Pancreas (tissue), 10 donors: ENCODE results near the gene OSBPL3. TPM values are rescaled to one million over a fixed set of nuclear protein-coding genes. Genes with fewer than 3 reads are reported as not detected.
"Not testable (repeated sequence)": the region's sequence is repeated elsewhere in the genome, so short reads cannot be mapped to it uniquely, and the experiment has no call there.

Source experiments
- ATAC-seq, 4 donors: fragments of 200-7000 bp; cut with Tn5 transposase; one replicate each; pipeline versions ENCODE4 v1.8.0 to v1.9.1; 2020; ENCODE audit warnings: mild to moderate bottlenecking in 4 of 4, moderate library complexity in 4 of 4
- DNase-seq, 6 donors: peaks; one replicate each; pipeline ENCODE4 v3.0.0-alpha.2; 2020
- FAIRE-seq: peaks from 2 replicates; lab custom pipeline; 2012; peaks lifted over from hg19 to GRCh38; lab: Jason Lieb, UNC
- H3K27ac ChIP-seq, 4 donors: fragments of 200-600 bp; sonication (generic); 1 replicate in 3 of 4; 2 replicates in 1 of 4; pipeline versions ENCODE4 v1.5.0 to v1.8.0; 2020
- H3K27me3 ChIP-seq, 4 donors: fragments of 200-600 bp; one replicate each; pipeline ENCODE4 v1.8.0; 2021
- H3K36me3 ChIP-seq, 3 donors: fragments of 200-600 bp; sonication (generic) in 1 of 3; one replicate each; pipeline versions ENCODE4 v1.5.0 to v1.8.0; 2020 to 2021
- H3K4me1 ChIP-seq, 3 donors: fragments of 200-600 bp; one replicate each; pipeline ENCODE4 v1.8.0; 2021
- H3K4me3 ChIP-seq, 4 donors: fragments of 200-600 bp; sonication (generic) in 2 of 4; one replicate each; pipeline versions ENCODE4 v1.5.0 to v1.8.0; 2020 to 2021
- H3K9me3 ChIP-seq, 4 donors: fragments of 200-600 bp; one replicate each; pipeline ENCODE4 v1.8.0; 2021
- CTCF ChIP-seq, 4 donors: fragments of 200-600 bp; sonication (generic) in 3 of 4; IDR thresholded peaks; one replicate each; pipeline versions ENCODE4 v1.5.0 to v1.8.0; 2021; ENCODE audit warnings: antibody characterized with exemption in 4 of 4
- WGBS, 2 donors: extraction: QIAGEN DNeasy Blood & Tissue Kit; methylation state at CpG; one replicate each; pipeline ENCODE4 v1.1.7; 2013; 5-methylcytosine and 5-hydroxymethylcytosine counted together
- intact Hi-C, 3 donors: fragments of 100-400 bp; cut with DNase I; formaldehyde crosslinking; loops; one replicate each; pipeline versions ENCODE4 v1.11.1 to v1.14.2; 2022
- polyA plus RNA-seq, 2 donors: library from polyadenylated mRNA; stranded (reverse); fragments of 200-250 nt; gene quantifications; one replicate each; pipeline ENCODE4 v1.2.3, GENCODE V29; 2013
- total RNA-seq, 6 donors: library from RNA; stranded (reverse); fragmentation: NEBNext Ultra II Directional in 4 of 6; extraction: Animal tissue kit (Norgen Biotek cat#: 25700) in 4 of 6; gene quantifications; one replicate each; pipeline versions ENCODE4 v1.2.1 to v1.2.4, GENCODE V29; 2021 to 2023
- donor health status: healthy with polysubstance abuse.
- donor health status: DM: no; HTN: no; CAD: no; lungs with moderate emphysema.
- donor health status: DM: no; HTN: no; CAD: no.
- donor health status: control.
- donor health status: control.
- donor health status: Bipolar disorder and iron deficiency.
- donor health status: DM: yes; HTN: yes; CAD: no.
- donor health status: DM: no; HTN: no; CAD: no.
- donor health status: DM: no; HTN: no; CAD: no.
- donor health status: DM: yes; HTN: yes; CAD: no.

Gene OSBPL3
- total and polyA plus RNA-seq, 8 donors = 1.5 to 9.5 (median 3.9) TPM

DNA sequence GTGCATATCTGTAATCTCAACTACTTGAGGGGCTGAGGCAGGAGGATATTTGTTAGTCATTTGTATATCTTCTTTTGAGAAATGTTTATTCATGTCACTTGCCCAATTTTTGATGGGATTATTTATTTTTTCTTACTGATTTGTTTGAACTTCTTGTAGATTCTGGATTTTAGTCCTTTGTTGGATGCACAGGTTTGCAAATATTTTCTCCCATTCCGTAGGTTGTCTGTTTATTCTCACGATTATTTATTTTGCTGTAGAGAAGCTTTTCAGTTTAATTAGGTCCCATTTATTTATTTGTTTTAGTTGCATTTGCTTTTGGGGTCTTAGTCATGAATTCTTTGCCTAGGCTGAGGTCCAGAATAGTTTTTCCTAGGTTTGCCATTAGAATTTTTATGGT lies 44.1 kb upstream of the OSBPL3 start:
- H3K9me3 ChIP-seq = no peaks in the 10 kb centered on the region
- TF ChIP-seq CTCF (IDR thresholded peaks at IDR 0.05) = no peak
- H3K27me3 ChIP-seq = no peaks in the 10 kb centered on the region
- no peak overlapping the region for H3K27ac ChIP-seq
- no peaks in the 10 kb centered on the region for H3K4me1 ChIP-seq
- no peak for ATAC-seq
- no peak for FAIRE-seq
- intact Hi-C loops = no loop called here
- H3K4me3 ChIP-seq = no peak overlapping the region
- H3K36me3 ChIP-seq = no peaks in the 10 kb centered on the region
- DNase-seq = no peak
- WGBS, 2 donors = 64 to 69% methylated on average over 2 of the region's 2 CpGs

GRCh38 chr7:25017671-25018070 lies 37.7 kb upstream of the OSBPL3 start:
- H3K4me1 ChIP-seq, H3K27me3 ChIP-seq, H3K4me3 ChIP-seq, H3K36me3 ChIP-seq, DNase-seq, FAIRE-seq, H3K9me3 ChIP-seq, ATAC-seq, H3K27ac ChIP-seq, intact Hi-C loops: not testable (repeated sequence)
- WGBS, 2 donors = 88 to 93% methylated on average over 16 to 18 of the region's 30 CpGs

GRCh38 chr7:25014756-25015155 lies 34.8 kb upstream of the OSBPL3 start:
- no peak for DNase-seq
- no peaks in the 10 kb centered on the region for H3K27me3 ChIP-seq
- no peaks in the 10 kb centered on the region for H3K9me3 ChIP-seq
- no peak for TF ChIP-seq CTCF (IDR thresholded peaks at IDR 0.05)
- no peak for FAIRE-seq
- H3K4me3 ChIP-seq = no peak overlapping the region
- no peaks in the 10 kb centered on the region for H3K4me1 ChIP-seq
- no peak for ATAC-seq
- intact Hi-C loops = no loop called here
- H3K27ac ChIP-seq = no peak overlapping the region
- WGBS, 2 donors = 63 to 69% methylated on average over 2 of the region's 2 CpGs
- H3K36me3 ChIP-seq = no peaks in the 10 kb centered on the region

DNA sequence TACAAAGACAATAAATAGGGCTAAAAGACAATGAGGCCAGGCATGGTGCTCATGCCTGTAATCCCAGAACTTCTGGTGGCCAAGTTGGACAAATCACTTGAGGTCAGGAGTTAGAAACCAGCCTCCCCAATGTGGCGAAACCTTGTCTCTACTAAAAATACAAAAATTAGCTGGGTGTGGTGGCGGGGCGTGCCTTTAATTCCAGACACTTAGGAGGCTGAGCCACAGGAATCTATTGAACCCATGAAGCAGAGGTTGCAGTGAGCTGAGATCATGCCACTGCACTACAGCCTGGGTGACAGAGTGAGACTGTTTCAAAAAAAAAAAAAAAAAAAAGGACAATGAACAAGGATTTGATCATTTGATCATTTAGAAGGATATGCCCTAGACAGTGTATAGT lies 32.7 kb upstream of the OSBPL3 start:
- H3K4me1 ChIP-seq, FAIRE-seq, H3K9me3 ChIP-seq, ATAC-seq, H3K36me3 ChIP-seq, DNase-seq, H3K27ac ChIP-seq, H3K27me3 ChIP-seq, intact Hi-C loops, H3K4me3 ChIP-seq: not testable (repeated sequence)
- 94 to 98% methylated on average over 3 of the region's 3 CpGs for WGBS, 2 donors

DNA sequence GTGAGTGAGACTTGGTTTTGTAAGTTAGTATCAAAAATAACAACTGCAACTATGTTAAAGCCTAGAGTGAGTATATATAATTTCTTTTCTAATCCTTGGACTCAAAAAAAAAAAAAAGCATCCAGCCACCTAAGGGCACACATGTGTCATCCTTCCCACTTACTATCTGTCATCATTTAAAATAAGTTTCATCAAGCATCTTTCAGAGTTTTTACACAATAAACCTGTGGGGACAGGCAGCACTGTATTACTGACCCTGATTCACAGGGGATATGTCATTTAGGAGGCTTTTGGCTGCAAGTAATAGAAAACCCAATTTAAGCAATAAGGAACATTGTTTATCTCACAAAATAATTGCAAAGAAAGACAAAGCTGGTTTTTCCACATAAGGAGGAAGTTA lies 32.3 kb upstream of the OSBPL3 start:
- Histone ChIP-seq H3K4me3 (no peak overlapping the region), H3K27ac (no peak overlapping the region), H3K9me3 (no peaks in the 10 kb centered on the region), H3K27me3 (no peaks in the 10 kb centered on the region), H3K4me1 (no peaks in the 10 kb centered on the region), H3K36me3 (no peaks in the 10 kb centered on the region)
- intact Hi-C loops = no loop called here
- no peak for ATAC-seq
- TF ChIP-seq CTCF (IDR thresholded peaks at IDR 0.05) = no peak
- no peak for FAIRE-seq
- no peak for DNase-seq

DNA sequence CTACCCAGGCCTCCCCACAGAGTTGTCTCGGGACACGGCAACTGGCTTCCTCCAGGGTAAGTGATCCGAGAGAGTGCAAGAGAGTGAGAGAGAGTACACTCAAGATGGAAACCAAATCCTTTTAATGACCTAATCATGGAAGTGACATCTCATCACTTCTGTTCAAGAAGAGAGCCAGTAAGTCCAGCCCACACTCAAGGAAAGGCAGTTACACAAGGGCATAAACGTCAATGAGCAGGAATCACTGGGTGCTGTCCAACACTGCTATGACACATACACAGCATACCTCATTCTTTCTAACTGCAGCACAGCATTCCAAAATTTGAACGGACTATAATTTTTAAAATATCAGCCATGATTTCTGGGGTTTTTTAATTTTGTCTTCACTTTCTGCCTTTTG lies 29.3 kb upstream of the OSBPL3 start:
- no peak for FAIRE-seq
- Histone ChIP-seq H3K9me3 (no peaks in the 10 kb centered on the region), H3K27me3 (no peaks in the 10 kb centered on the region), H3K27ac (no peak overlapping the region), H3K36me3 (no peaks in the 10 kb centered on the region), H3K4me3 (no peak overlapping the region), H3K4me1 (no peaks in the 10 kb centered on the region)
- no peak for DNase-seq
- intact Hi-C loops = no loop called here
- ATAC-seq = peak in 1 of 4 donors; percentile 55
- no peak for TF ChIP-seq CTCF (IDR thresholded peaks at IDR 0.05)
- 67 to 72% methylated on average over 5 of the region's 5 CpGs for WGBS, 2 donors
